HG03558 (cell line): Measurements from ENCODE around the gene ST6GAL1.

Source experiments
- ATAC-seq: cut with Tn5 transposase; IDR thresholded peaks from one replicate; pipeline ENCODE4 v1.9.1; 2021; ENCODE audit warnings: moderate number of reproducible peaks; ENCODE audit not compliant: unreplicated experiment; ENCODE audit errors: extremely low read depth

Gene ST6GAL1

DNA sequence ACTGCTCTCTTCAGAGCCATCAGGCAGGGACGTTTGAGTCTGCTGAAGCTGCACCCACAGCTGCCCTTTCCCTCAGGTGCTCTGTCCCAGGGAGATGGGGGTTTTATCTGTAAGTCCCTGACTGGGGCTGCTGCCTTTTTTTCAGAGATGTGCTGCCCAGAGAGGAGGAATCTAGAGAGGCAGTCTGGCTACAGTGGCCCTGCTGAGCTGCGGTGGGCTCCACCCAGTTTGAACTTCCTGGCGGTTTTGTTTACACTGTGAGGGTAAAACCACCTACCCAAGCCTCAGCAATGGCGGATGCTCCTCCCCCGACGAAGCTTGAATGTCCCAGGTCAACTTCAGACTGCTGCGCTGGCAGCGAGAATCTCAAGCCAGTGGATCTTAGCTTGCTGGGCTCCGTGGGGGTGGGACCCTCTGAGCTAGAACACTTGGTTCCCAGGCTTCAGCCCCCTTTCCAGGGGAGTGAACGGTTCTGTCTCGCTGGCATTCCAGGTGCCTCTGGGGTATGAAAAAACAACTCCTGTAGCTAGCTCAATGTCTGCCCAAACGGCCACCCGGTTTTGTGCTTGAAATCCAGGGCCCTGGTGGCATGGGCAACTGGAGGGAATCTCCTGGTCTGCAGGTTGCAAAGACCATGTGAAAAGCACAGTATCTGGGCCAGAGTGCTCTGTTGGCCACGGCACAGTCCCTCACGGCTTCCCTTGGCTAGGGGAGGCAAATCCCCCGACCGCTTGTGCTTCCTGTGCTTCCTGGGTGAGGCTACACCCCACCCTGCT lies 21.1 kb upstream of the ST6GAL1 start:
- ATAC-seq: no peak

DNA sequence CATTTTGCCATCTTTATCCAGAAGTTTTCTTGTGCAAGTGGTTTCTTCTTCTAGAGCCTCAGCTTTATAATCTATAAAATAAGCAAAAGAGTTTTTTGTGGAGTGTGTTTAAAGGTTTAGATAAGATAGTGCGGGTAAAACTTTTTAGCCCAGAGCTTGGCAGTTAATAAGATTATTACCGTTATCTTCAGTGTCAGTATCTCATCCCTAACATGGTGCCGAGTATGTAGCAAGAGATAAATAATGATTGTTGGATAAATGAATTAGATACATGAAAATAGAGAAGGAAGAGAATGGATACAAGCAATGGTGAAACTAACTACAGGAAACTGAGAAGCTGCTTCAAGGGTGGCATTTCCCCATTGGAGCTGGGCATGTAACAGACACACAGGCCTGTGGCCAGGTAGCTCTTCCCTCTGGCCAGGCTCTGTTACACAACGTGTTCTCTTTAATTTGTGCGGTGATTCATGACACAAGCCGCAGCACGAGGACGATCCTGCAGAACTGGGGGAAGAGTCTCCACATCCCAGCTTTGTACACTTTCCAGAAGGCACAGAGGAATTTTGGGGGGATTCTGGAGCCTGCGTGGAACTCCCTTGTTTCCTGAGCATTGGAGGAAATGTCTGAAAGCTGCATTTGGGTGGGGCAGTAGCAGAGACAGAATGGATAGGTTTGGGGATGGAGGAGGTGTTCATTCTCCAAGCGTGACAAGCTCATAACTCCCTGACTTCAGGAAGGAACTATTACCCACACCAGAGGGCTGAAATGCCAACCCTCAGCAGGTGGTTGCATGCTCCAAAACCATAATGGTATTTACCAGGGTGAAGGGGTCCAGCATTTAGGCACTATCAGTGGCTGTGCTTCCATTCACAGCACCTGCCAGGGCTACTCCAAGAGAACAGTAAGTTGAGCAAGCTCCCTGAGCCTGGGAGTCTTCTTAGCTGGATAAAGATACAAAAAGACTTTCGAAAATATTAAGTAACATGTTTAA lies 14.2 kb upstream of the ST6GAL1 start:
- no peak for ATAC-seq

DNA sequence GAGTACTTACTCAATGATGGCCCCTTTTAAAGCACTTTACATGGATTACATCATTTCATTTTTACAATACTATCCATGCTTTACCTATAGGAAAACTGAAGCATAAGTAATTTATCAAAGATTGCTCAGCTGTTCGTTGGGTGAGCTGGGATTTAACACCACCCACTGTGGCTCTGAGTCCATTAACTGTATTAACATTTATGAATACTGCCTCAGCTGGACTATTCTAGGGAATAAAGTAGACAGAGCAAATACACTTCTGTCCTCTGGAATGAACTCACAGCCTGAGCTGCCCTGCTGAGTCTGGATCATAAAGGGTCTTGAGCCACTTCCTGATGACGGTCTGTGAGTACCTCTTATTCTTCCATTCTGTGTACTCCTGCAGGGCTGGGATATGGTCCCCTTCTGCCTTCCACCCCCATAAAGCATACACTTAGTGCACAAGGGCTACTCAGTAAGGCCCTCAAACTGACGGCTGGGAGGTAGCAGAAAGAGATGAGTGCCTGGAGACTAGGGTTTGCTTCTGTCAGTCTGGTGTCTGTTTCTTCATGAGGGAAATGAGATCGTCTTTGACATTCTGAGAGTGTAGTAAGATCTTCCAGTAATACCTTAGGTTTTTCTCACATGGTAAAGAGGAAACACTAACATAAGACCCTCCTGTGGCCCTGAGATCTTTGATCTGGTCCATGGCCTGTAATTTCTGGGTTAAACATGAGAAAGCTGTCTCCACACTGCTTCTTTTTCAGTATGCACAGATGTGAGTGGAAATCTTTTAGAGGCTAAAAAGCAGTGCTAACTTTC lies 12.6 kb upstream of the ST6GAL1 start:
- ATAC-seq: no peak

DNA sequence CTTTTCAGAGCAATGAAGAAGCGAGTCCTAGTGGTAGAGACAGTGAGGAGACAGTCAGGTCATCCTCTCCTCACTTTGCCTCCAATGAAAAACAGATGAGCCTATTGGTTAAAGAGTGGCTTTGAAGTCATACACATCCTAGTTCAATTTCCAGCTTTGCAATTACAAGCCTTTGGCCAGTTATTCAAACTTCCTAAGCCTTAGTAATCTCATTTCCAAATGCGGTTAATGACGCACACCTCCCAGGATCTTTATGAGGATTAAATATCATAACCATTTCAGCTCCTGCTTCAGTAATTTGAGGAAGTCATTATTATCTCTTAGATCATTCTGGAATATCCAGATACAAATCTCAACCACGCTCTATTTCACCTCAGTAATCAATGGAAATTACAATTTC lies 10.0 kb upstream of the ST6GAL1 start:
- ATAC-seq: no peak

DNA sequence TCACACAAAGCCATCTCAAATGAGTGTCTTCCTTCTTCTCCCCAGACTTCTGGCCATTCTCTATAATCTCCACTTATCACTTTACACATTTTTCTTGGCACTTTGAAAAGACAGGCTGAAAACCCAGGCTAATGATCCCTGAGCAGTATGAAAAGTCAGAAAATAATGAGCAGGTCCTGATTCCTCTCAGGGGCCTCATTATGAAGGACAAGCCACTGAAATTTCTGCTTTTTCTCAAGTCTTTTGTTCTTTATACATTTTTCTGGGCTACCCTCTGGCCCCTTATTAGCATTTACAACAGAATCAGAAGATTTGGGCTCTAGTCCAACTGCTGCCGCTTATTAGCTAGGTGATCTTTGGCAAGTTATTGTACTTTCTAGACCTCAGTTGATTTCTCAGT lies 9.5 kb upstream of the ST6GAL1 start:
- ATAC-seq: no peak

DNA sequence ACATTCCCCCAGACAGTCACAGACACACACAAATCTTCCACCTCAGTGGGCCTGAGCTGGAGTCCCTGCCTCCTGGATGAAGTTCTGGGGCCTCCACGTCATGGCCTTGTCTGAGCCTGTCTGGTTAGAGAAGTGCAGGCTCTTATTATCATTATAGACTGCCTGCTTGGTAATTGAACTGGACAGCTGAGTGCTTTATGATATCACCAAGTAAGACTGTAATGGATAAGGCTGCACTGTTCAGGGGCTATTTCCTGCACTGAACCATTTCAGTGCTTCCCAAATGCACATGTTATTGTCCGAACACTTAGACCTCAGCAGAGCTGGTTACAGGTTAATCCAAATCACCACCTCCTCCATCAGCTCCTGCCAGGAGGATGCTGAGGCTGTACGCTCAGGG lies 8.7 kb upstream of the ST6GAL1 start:
- ATAC-seq: no peak

DNA sequence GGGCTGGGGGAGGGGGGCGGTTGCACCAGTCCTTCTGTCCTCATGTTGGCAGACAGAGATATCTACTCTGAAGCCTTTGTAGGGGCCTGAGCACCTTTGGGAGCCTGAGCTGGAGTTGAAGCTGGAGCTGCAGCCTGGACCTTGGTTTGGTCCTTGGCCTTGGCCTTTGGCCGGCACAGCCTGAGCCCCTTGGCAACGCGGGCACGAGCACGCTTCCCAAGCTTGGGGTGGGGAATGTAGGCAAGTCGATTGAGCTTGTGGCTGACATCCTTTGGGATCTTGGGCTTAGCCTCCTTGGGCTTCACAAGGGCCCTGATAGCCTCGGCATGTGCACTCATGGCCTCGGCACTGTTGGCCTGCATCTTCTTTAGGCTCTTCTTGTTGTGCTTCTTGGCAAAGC lies 8.1 kb upstream of the ST6GAL1 start:
- ATAC-seq: no peak

DNA sequence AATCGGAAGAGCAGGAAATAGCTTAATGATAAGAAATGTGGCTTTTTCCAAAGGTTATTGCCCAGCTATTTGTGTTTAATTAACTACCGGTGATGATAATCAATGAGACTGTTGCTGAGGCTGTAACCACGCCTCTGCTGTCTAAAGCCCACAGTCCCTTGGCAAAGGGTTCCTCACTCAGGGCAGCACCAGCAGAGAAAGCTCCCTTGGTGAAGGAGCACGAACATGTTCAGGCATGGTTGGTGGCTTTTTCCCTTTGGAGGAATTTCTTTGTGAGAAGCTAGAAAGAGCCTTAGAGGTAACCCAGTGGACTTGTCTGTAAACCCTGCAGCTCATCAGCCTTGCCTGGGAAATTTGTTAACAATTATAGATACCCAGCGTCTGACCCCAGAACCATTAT lies 7.5 kb upstream of the ST6GAL1 start:
- ATAC-seq: no peak

DNA sequence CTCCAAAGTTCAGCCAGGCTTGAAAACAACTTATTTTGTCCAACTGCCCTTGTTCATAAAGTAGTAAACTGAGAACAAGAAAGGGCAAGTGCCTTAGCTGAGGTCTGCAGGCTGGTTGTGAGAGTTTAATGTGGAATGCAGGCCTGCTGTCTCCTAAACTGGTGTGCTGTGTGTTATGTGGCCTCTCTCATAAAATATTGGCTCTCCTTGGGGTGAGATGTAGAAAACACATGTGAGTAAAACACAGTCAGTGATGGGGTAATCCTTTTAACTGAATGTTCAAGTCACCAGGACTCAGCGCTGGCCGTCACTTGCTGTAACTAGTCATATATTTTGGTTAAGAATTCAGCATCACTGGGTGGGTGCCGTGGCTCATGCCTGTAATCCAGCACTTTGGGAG lies 7.1 kb upstream of the ST6GAL1 start:
- ATAC-seq: no peak

DNA sequence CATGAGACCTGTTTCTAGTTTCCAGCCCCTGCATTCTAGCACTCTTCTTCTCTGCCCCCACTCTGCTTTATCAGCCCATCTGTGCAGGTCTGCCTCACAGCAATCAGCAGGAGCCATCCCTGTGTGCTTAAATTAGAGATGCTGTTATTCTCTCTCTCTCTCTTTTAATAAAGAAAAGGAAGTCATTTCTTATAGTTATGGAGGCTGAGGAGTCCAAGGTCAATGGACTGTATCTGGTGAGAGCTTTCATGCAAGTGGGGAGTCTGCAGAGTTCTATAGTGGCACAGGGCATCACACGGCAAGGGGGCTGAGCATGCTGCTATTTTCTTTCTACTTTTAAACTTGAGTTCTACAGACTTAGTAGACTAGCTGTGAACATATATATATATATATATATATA lies 4.5 kb upstream of the ST6GAL1 start:
- no peak for ATAC-seq

DNA sequence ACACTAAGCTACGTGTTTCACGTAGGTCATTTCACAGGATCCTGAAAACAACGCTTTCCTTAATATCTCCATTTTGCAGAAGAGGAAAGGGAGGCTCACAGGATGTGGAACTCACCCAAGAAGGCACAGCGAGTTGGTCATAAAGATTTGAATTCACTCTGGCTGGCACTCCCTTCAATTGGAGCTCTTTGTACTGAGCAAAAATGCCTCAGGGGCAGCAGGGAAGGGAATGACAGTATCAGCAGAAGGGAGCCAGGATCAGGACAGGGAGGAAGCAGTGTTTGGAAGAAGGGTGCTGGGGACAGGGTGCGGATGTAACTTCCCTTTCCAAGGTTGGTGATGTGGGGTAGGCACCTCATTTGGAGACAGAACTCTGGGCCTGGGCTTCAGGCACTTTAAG lies 1.1 kb upstream of the ST6GAL1 start:
- no peak for ATAC-seq

DNA sequence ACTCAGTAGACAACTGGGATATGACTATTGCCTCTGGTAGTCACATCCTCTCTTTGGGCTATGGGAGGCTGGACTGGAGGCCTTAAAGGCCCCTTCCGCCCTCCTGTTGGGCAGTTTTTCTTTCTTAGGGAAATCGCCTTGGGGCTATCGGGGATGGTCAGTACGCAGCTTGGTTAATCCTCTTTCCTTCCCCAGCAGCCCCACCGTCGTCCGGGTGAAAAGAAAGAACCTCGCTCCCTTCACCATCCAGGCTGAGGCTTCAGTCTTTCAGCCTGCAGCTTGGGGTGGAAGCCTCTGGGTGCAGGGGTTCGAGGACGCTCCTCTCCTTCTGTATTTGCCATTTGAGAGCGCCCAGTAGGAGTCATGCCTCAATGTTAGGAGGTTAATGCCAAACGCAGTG lies 641 bp upstream of the ST6GAL1 start:
- ATAC-seq: no peak

DNA sequence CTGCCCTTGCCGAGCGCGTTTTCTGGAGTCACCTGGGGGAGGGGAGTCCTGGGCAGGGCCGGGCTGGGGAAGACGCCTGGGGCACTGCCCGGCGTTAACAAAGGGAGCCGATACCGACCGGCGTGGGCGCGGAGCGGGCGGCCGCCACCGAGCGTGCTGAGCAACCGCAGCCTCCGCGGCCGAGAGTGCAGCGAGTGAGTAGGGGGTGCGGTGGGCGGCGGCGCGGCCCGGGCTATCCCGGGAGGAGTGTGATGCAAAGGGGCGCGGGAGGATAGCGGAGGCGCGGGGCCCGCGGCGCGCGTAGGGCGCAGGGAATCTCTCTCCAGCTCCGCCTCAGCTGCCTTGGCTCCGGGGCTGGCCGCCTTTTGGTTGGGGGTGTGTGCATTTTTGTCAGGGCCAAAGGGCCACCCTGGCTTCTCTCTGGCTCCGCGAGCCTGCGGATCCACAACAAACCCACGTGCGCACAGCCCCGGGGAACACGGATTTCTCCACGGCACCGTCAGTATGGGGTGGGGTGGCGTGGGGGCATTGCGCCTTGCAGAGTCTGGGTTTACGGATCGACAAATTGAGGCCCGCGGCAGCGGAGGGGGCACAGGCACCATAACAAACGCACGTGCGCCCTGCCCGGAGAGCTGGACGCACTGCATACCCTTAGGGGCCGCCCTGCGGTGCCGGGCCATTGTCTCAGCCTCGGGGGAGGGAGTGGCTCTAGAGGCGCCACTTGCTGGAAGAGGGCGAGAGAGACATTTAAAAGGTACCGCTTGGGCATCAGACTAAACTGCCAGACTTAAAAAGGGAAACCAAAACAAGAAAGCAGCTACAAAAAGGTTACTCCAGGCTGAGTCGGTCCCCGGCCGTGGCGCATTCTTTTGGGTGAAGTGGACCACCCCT lies 560 bp downstream of the ST6GAL1 start:
- ATAC-seq: peak; percentile 66

DNA sequence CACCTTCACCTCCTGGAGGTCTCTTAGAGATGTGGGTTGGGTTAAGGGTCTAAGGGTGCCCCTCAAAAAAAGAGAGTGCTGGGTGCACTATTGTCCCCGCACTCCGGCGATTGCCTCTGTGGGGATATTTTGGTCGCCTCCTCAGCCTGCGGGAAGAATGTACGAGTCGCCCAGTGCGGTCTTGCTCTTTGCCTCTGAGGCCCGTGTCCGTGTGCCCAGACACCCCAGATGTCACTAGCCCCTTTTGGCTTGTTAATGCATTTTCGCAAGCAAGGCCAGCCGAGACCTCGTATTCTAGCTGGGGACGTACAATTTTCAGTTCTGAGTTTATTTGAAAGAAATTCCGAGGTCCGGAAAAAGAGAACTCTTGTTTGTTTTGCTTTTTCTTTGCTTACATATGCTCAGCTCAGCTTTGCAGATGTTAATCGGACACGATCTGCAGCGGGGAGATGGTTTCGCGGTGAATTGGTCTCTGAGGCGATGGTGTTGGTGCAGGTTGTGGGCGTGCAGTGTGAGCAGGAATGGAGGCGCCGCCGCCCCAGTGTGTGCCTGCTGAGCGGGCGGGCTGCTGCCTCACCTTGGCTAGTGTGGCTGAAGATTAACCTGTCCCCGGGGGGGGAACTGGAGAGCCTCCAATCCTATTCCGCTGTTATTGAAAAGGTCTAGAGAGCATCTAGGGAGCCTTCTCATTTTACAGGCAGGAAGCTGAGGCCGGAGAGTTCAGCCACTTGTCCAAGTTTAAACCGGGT lies 1.4 kb downstream of the ST6GAL1 start:
- ATAC-seq: no peak

DNA sequence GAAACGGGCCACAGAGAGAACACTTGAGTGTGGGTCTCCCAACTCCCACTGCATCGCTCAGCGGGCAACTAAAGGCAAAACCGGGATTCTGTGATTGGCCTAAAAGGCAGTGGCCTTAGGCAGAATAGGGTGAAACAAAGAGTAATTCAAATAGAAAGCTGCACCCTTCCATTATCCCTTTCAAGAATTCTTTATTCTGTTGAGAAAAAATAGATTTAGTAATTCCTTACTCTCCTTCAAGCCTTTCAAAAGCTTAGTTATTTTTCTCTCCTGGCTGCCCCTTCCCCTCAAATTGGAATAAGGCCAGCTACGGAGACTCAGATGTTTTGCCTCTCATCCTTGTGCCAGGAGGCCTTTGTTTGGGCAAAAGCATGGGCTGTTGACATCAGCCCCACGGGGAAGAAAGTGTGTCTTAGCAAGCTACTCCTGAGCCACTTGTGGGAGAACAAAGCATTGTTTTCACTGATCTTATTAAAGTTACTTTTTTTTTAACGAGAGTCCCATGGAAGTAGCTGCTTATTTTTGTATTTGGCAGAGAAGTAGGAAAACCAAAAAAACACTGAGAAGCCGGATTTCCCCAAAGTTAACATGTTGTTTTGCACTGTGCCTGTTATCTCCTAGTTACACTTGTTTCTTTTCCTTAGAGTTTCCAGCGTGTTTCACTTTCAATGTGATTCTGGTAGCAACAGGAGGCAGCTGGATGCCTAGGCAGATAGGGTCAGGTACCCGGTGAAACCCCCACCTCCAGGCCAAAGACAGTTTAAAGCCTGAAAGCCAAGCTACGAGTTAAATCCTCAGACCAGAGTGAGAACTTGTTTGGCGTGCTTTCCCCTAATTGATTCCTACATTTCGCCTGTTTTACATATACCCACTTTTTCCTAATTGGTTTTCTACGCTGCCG lies 2.2 kb downstream of the ST6GAL1 start:
- no peak for ATAC-seq

DNA sequence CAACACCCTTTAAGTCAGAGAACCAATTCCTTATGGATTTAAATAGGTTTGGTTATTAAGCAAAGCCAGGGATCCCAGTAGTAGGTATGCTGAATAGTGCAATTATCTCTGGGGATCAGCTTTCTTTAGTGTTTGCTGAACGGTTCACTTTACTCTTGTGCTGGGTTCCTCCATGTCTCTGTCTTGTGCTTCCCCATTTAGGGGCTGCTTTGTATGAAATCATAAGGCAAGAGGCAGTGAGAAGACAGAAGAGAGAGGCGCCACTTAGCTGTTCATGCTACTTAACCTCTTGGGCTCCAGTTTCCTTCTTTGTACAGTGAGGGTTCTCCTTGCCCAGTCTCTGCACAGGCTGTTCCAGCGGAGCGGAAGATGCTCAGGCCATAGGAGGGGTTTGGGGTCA lies 3.5 kb downstream of the ST6GAL1 start:
- ATAC-seq: no peak

DNA sequence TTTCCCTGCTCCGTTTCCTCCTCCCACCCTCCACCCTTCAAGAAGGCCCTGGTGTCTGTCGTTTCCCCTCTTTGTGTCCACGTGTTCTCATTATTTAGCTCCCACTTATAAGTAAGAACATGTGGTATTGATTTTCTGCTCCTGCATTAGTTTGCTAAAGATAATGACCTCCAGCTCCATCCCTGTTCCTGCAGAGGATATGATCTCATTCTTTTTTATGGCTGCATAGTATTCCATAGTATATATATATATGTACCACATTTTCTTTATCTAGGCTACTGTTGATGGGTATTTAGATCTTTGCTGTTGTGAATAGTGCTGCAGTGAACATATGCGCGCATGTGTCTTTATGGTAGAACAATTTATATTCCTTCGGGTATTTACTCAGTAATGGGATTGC lies 4.8 kb downstream of the ST6GAL1 start:
- no peak for ATAC-seq
